ENCODE measurements around the gene ELK3.
"Not testable (repeated sequence)": the region's sequence is repeated elsewhere in the genome, so short reads cannot be mapped to it uniquely, and the experiment has no call there.

ELK3 gene

DNA sequence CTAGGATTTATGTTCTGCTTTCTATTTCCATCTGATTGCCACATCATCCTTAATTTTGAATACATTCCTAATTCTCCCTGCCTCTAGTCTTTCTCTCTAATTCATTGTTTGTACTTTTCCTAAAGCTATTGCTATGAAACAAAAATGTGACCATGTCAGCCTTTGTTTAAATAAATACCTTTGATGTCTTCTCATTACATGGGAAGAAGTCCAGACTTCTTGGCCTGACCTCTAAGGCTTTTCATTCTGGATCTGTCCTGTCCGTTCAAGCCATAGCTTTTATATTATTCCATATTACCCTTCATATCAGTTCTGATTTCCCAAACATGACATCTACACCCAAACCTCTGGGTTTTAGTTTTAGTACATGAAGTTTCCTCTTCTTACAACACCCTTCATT lies 114.7 kb downstream of the ELK3 start:
- no peak overlapping the region for H3K27ac ChIP-seq
- no peak for TF ChIP-seq CTCF (conservative IDR thresholded peaks at IDR 0.05)
- TF ChIP-seq ZFX (IDR thresholded peaks at IDR 0.05) = no peak

- TF ChIP-seq CTCF (conservative IDR thresholded peaks at IDR 0.05) (no peak), ZFX (IDR thresholded peaks at IDR 0.05) (no peak)
- no peak overlapping the region for H3K27ac ChIP-seq
Measured at GRCh38 chr12:96310067-96310466, 115.9 kb downstream of the ELK3 start.

- TF ChIP-seq CTCF (conservative IDR thresholded peaks at IDR 0.05) (no peak), ZFX (IDR thresholded peaks at IDR 0.05) (no peak)
- no peak overlapping the region for H3K27ac ChIP-seq
Measured at GRCh38 chr12:96311191-96311590, 117.0 kb downstream of the ELK3 start.

DNA sequence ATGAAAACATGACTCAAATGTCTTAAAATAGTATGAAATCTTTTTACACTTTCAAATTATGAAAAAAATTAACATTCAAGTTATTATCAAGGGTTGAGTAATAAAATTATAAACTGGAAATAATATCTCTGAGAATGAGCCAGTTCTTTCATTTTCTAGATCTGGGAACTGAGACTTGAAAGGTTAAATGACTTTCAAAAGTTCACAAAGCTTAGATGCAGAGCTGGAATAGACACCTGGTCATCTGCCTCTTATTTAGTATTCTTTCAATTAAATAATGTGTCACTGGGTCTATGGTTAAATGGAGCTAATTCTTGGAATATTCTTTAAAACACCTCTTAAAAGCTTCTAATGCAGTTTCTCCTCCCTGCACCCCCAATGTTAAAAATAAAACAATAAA lies 119.4 kb downstream of the ELK3 start:
- no peak for TF ChIP-seq CTCF (conservative IDR thresholded peaks at IDR 0.05)
- no peak for TF ChIP-seq ZFX (IDR thresholded peaks at IDR 0.05)
- H3K27ac ChIP-seq = no peak overlapping the region

GRCh38 chr12:96314723-96315122 lies 120.5 kb downstream of the ELK3 start:
- H3K27ac ChIP-seq = no peak overlapping the region
- TF ChIP-seq CTCF (conservative IDR thresholded peaks at IDR 0.05) (no peak), ZFX (IDR thresholded peaks at IDR 0.05) (no peak)

GRCh38 chr12:96315741-96316481 lies 121.7 kb downstream of the ELK3 start:
- not testable (repeated sequence) for H3K27ac ChIP-seq

DNA sequence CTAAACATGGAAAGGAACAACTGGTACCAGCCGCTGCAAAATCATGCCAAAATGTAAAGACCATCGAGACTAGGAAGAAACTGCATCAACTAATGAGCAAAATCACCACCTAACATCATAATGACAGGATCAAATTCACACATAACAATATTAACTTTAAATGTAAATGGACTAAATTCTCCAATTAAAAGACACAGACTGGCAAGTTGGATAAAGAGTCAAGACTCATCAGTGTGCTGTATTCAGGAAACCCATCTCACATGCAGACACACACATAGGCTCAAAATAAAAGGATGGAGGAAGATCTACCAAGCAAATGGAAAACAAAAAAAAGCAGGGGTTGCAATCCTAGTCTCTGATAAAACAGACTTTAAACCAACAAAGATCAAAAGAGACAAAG lies 123.6 kb downstream of the ELK3 start:
- not testable (repeated sequence) for H3K27ac ChIP-seq

Data from C4-2B (cell line).